Cardiac septum (tissue), 1 donor: ENCODE results near the gene SH3GL2. TPM values are rescaled to one million over a fixed set of nuclear protein-coding genes. Genes with fewer than 3 reads are reported as not detected.

ENCODE experiments used
- DNase-seq: peaks from one replicate; pipeline ENCODE4 v3.0.0-alpha.2; 2020; ENCODE audit warnings: low spot score
- intact Hi-C: fragments of 100-400 bp; cut with DNase I; formaldehyde crosslinking; loops from one replicate; pipeline ENCODE4 v1.14.0; 2022
- total RNA-seq: library from RNA; stranded (reverse); fragmentation: NEBNext Ultra II Directional; extraction: Animal tissue kit (Norgen Biotek cat#: 25700); gene quantifications from one replicate; pipeline ENCODE4 v1.2.1, GENCODE V29; 2021
- donor health status: DM: no; HTN: no; CAD: no.

The SH3GL2 gene
- total RNA-seq, 1 donor from 2014 or later: 7.3 TPM

GRCh38 chr9:17837965-17838364 is 259.1 kb downstream of the SH3GL2 start:
- no peak for DNase-seq

GRCh38 chr9:17839776-17840175 is 260.9 kb downstream of the SH3GL2 start:
- intact Hi-C loops: no loop called here

More at GRCh38 chr9:17837965-17838364, 259.1 kb downstream of the SH3GL2 start:
- intact Hi-C loops: no loop called here

DNA sequence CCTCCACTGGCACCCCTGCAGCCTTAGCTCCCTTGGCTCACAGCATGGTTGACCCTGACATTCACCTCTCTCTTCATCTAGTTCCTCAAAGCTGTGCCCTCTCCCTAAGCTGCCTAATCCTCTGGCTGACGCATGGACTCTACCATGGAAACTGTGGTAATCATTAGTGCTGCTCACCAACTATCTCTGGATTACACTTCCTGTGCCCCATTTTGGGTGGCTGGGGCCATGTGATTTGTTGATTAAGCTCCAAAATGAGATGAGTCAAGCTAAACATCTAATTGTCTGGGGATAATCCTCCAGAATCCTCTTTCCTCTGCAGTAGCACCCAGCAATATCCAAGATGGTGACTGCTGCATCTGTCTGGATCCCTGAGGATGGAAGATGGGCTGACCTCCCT is 264.4 kb downstream of the SH3GL2 start:
- no peak for DNase-seq
- intact Hi-C loops: no loop called here

More at GRCh38 chr9:17839776-17840175, 260.9 kb downstream of the SH3GL2 start:
- no peak for DNase-seq
